WTC11 (cell line): ENCODE measurements around the gene PMEPA1. TPM values are rescaled to one million over a fixed set of nuclear protein-coding genes. Genes with fewer than 3 reads are reported as not detected.

Source experiments
- ATAC-seq: fragments of 200-7000 bp; cut with Tn5 transposase; 2 replicates; pipeline ENCODE4 v1.10.0; 2021; ENCODE audit warnings: mild to moderate bottlenecking, moderate library complexity
- CTCF ChIA-PET: fragments of 300-600 bp; sonication (Branson Sonifier 250); formaldehyde crosslinking; loops from one replicate; lab custom pipeline; 2021; ENCODE audit warnings: antibody characterized with exemption; lab: Charles Lee
- POLR2A ChIA-PET: fragments of 350-600 bp; sonication (Branson Sonifier 250); formaldehyde crosslinking; loops from one replicate; lab custom pipeline; 2021; ENCODE audit warnings: antibody characterized with exemption; lab: Charles Lee
- DNase-seq: peaks from one replicate; pipeline ENCODE4 v3.0.0; 2021; ENCODE audit warnings: low spot score
- H3K27ac Mint-ChIP-seq: 2 replicates; pipeline ENCODE4 v1.8.0; 2021; ENCODE audit warnings: mixed read lengths
- H3K27me3 Mint-ChIP-seq: 2 replicates; pipeline ENCODE4 v1.8.0; 2021; ENCODE audit warnings: low read depth, mild to moderate bottlenecking, moderate library complexity, mixed read lengths
- H3K36me3 Mint-ChIP-seq: 2 replicates; pipeline ENCODE4 v1.8.0; 2021; ENCODE audit warnings: mixed read lengths
- H3K4me1 Mint-ChIP-seq: 2 replicates; pipeline ENCODE4 v1.8.0; 2022; ENCODE audit warnings: mixed read lengths
- H3K4me3 Mint-ChIP-seq: 2 replicates; pipeline ENCODE4 v1.8.0; 2021; ENCODE audit warnings: mild to moderate bottlenecking, moderate library complexity, mixed read lengths
- H3K9me3 Mint-ChIP-seq: 2 replicates; pipeline ENCODE4 v1.8.0; 2021; ENCODE audit warnings: mixed read lengths
- AR ChIP-seq: fragments of 250-450 bp; sonication (Bioruptor Pico); IDR thresholded peaks from 2 replicates; pipeline ENCODE4 v1.9.0; 2021; ENCODE audit warnings: mild to moderate bottlenecking
- CDX4 ChIP-seq: fragments of 250-450 bp; sonication (Bioruptor Pico); IDR thresholded peaks from 2 replicates; pipeline ENCODE4 v1.9.0; 2021; ENCODE audit warnings: moderate library complexity, mild to moderate bottlenecking, inconsistent platforms, borderline replicate concordance
- CREB1 ChIP-seq: sonication (generic); formaldehyde crosslinking; IDR thresholded peaks from 2 replicates; pipeline ENCODE4 v1.8.0; 2023; ENCODE audit warnings: mild to moderate bottlenecking, missing genetic modification reagents
- E2F1 ChIP-seq: sonication (generic); formaldehyde crosslinking; IDR thresholded peaks from 2 replicates; pipeline ENCODE4 v1.8.0; 2022; ENCODE audit warnings: mild to moderate bottlenecking, missing genetic modification reagents
- EMX1 ChIP-seq: fragments of 250-450 bp; sonication (Bioruptor Pico); IDR thresholded peaks from 2 replicates; pipeline ENCODE4 v1.8.0; 2021; ENCODE audit warnings: mild to moderate bottlenecking
- HMGXB4 ChIP-seq: sonication (generic); formaldehyde crosslinking; IDR thresholded peaks from 2 replicates; pipeline ENCODE4 v1.8.1; 2023; ENCODE audit warnings: mild to moderate bottlenecking, moderate library complexity, missing genetic modification reagents
- MAX ChIP-seq: sonication (generic); formaldehyde crosslinking; IDR thresholded peaks from 2 replicates; pipeline ENCODE4 v1.8.0; 2022; ENCODE audit warnings: mild to moderate bottlenecking, missing genetic modification reagents
- MYBL2 ChIP-seq: sonication (generic); formaldehyde crosslinking; IDR thresholded peaks from 2 replicates; pipeline ENCODE4 v1.8.1; 2023; ENCODE audit warnings: mild to moderate bottlenecking, moderate library complexity, missing genetic modification reagents
- NFE2L1 ChIP-seq: sonication (generic); formaldehyde crosslinking; IDR thresholded peaks from 2 replicates; pipeline ENCODE4 v1.8.1; 2023; ENCODE audit warnings: missing genetic modification reagents
- NFYB ChIP-seq: sonication (generic); formaldehyde crosslinking; conservative IDR thresholded peaks from 2 replicates; pipeline ENCODE4 v1.8.0; 2022; ENCODE audit warnings: low read depth, missing genetic modification reagents
- NR3C1 ChIP-seq: sonication (generic); formaldehyde crosslinking; conservative IDR thresholded peaks from 2 replicates; pipeline ENCODE4 v1.8.1; 2023; ENCODE audit warnings: low read depth, mild to moderate bottlenecking, missing genetic modification reagents
- SMAD3 ChIP-seq: sonication (generic); formaldehyde crosslinking; IDR thresholded peaks from 2 replicates; pipeline ENCODE4 v1.8.0; 2022; ENCODE audit warnings: missing genetic modification reagents, mild to moderate bottlenecking, borderline replicate concordance
- TCF7 ChIP-seq: sonication (generic); formaldehyde crosslinking; IDR thresholded peaks from 2 replicates; pipeline ENCODE4 v1.8.0; 2022; ENCODE audit warnings: mild to moderate bottlenecking, low read depth, missing genetic modification reagents, moderate library complexity
- USF1 ChIP-seq: sonication (generic); formaldehyde crosslinking; IDR thresholded peaks from 2 replicates; pipeline ENCODE4 v1.8.0; 2022; ENCODE audit warnings: mild to moderate bottlenecking, missing genetic modification reagents
- ZNF219 ChIP-seq: sonication (generic); formaldehyde crosslinking; IDR thresholded peaks from 2 replicates; pipeline ENCODE4 v1.8.0; 2023; ENCODE audit warnings: missing genetic modification reagents, mild to moderate bottlenecking, borderline replicate concordance
- ZNF263 ChIP-seq: sonication (generic); formaldehyde crosslinking; IDR thresholded peaks from 2 replicates; pipeline ENCODE4 v1.8.1; 2022; ENCODE audit warnings: low read depth, mild to moderate bottlenecking, moderate library complexity, missing genetic modification reagents
- ZNF281 ChIP-seq: sonication (generic); formaldehyde crosslinking; IDR thresholded peaks from 2 replicates; pipeline ENCODE4 v1.8.0; 2023; ENCODE audit warnings: mild to moderate bottlenecking, missing genetic modification reagents
- ZNF317 ChIP-seq: sonication (generic); formaldehyde crosslinking; IDR thresholded peaks from 2 replicates; pipeline ENCODE4 v1.8.1; 2023; ENCODE audit warnings: low read depth, mild to moderate bottlenecking, moderate library complexity, missing genetic modification reagents, borderline replicate concordance
- ZNF416 ChIP-seq: fragments of 250-450 bp; sonication (Bioruptor Pico); IDR thresholded peaks from 2 replicates; pipeline ENCODE4 v1.9.0; 2021; ENCODE audit warnings: mild to moderate bottlenecking, inconsistent platforms
- ZNF671 ChIP-seq: fragments of 250-450 bp; sonication (Bioruptor Pico); IDR thresholded peaks from 2 replicates; pipeline ENCODE4 v1.8.0; 2021; ENCODE audit warnings: mild to moderate bottlenecking
- total RNA-seq: library from RNA; stranded (reverse); gene quantifications from 3 replicates; pipeline ENCODE4 v1.2.3, GENCODE V29; 2021
- TF ChIP-seq, protein P1 (sequence below): sonication (generic); formaldehyde crosslinking; IDR thresholded peaks from 2 replicates; pipeline ENCODE4 v1.8.1; 2022; ENCODE audit warnings: missing genetic modification reagents, borderline replicate concordance

The PMEPA1 gene
- total RNA-seq, 1 experiment from 2014 or later, result 40.6 TPM

DNA sequence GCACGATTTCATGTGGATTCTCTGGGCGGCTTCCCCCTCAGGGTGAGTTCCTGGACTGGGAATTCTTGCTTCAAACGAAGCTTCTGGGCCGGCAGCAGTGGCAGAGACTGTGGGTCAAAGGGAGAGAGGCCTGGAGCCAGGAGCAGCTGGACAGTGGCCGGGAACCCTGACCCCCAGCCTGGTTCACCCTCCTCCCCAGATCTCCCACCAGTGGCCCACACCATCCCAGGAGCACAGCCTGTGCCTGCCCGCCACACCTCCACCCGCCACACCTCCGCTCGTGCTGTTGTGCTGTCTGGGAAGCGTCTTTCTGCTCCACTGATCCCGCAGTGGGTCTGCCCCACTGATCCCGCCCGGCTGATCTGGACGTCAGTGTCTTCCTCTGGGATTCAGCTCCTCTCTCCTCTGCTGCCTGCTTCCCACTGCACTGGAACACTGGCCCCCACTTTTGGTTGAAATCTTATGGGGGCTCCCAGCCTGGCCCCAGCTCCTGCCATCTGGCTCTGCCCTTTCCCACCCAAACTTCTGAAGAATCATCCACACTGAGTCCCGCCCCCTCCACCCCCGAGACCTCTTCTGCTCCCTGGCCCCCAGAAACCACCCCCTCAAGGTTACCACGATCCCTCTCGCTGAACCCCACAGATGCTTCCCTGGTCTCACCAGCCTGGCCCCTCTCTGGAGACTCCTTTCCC, 99.4 kb downstream of the PMEPA1 start:
- Mint-ChIP-seq H3K4me3 (no peak overlapping the region), H3K4me1 (peaks cover 7% of the 10 kb centered on the region; the same call in 1 of the 2 replicates), H3K36me3 (no peaks in the 10 kb centered on the region), H3K27ac (no peak overlapping the region), H3K9me3 (no peaks in the 10 kb centered on the region), H3K27me3 (no peaks in the 10 kb centered on the region)
- ChIA-PET CTCF (interaction anchor here (0.7 to 5.8 kb wide), 8 partner anchors 9 to 477 kb away, joined by 3 to 37 read pairs (median 4); partner anchors contain the start of gene ZBP1), POLR2A (no interaction called here)
- DNase-seq (no peak), ATAC-seq (no peak)
- no peak for TF ChIP-seq SMAD3 (CRISPR knock-in tag)
- TF ChIP-seq NR3C1 (CRISPR knock-in tag), result no peak
- no peak for TF ChIP-seq AR
- no peak for TF ChIP-seq NFE2L1 (CRISPR knock-in tag)
- no peak for TF ChIP-seq CDX4
- no peak for TF ChIP-seq HMGXB4 (CRISPR knock-in tag)

DNA sequence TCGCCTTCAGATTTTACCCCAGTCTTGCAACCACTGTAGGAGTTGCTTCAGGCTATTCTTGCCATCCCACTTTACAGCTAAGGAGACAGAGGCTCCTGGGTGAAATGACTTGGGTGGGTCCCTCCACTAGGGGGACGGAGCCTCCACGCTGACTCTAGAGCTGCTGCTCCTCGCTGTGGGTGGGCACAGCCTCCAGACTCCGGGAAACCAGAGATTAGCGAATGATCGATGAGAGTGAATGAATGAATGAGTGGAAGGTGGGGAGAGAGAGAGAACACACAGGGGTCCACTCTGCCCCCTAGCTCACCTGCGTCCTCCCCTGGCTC, 100.0 kb downstream of the PMEPA1 start:
- peaks cover 7% of the 10 kb centered on the region; the same call in 1 of the 2 replicates for H3K4me1 Mint-ChIP-seq
- no peaks in the 10 kb centered on the region for H3K27me3 Mint-ChIP-seq
- ChIA-PET CTCF (interaction anchor here (0.7 to 5.8 kb wide), 8 partner anchors 9 to 477 kb away, joined by 3 to 37 read pairs (median 4); partner anchors contain the start of gene ZBP1), POLR2A (no interaction called here)
- no peak for TF ChIP-seq MAX
- no peak for TF ChIP-seq E2F1 (CRISPR knock-in tag)
- TF ChIP-seq, protein P1, sequence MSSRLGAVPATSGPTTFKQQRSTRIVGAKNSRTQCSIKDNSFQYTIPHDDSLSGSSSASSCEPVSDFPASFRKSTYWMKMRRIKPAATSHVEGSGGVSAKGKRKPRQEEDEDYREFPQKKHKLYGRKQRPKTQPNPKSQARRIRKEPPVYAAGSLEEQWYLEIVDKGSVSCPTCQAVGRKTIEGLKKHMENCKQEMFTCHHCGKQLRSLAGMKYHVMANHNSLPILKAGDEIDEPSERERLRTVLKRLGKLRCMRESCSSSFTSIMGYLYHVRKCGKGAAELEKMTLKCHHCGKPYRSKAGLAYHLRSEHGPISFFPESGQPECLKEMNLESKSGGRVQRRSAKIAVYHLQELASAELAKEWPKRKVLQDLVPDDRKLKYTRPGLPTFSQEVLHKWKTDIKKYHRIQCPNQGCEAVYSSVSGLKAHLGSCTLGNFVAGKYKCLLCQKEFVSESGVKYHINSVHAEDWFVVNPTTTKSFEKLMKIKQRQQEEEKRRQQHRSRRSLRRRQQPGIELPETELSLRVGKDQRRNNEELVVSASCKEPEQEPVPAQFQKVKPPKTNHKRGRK (CRISPR knock-in tag), result no peak
- no peak for TF ChIP-seq ZNF671 (CRISPR knock-in tag)
- no peak for TF ChIP-seq TCF7 (CRISPR knock-in tag)
- no peak for TF ChIP-seq ZNF219 (CRISPR knock-in tag)
- TF ChIP-seq ZNF281 (CRISPR knock-in tag), result no peak
- no peak for TF ChIP-seq ZNF263 (CRISPR knock-in tag)
- no peak for TF ChIP-seq ZNF317 (CRISPR knock-in tag)
- TF ChIP-seq NFYB (CRISPR knock-in tag), result no peak
- TF ChIP-seq EMX1 (CRISPR knock-in tag), result no peak
- TF ChIP-seq USF1 (CRISPR knock-in tag), result no peak
- no peak for TF ChIP-seq MYBL2 (CRISPR knock-in tag)
- no peak for TF ChIP-seq ZNF416
- no peak for TF ChIP-seq CREB1 (CRISPR knock-in tag)
- DNase-seq (no peak), ATAC-seq (peak; percentile 32; the same call in 1 of the 2 replicates)
- H3K4me3 Mint-ChIP-seq, result no peak overlapping the region
- H3K36me3 Mint-ChIP-seq, result no peaks in the 10 kb centered on the region
- no peaks in the 10 kb centered on the region for H3K9me3 Mint-ChIP-seq
- H3K27ac Mint-ChIP-seq, result no peak overlapping the region
